Testis (tissue), 3 donors: ENCODE measurements around the gene MOB3B. TPM values are rescaled to one million over a fixed set of nuclear protein-coding genes. Genes with fewer than 3 reads are reported as not detected.
A peak's percentile ranks its signal among the peaks of the same experiment; 100 is the strongest.

ENCODE experiments used
- DNase-seq: peaks from one replicate; pipeline ENCODE4 v3.0.0-alpha.2; 2019
- H3K27ac ChIP-seq, 2 donors: fragments of 200-600 bp; sonication (generic); one replicate each; pipeline ENCODE4 v1.5.1; 2019
- H3K27me3 ChIP-seq: fragments of 200-600 bp; sonication (generic); one replicate; pipeline ENCODE4 v1.5.1; 2019
- H3K36me3 ChIP-seq: fragments of 200-600 bp; sonication (generic); one replicate; pipeline ENCODE4 v1.5.1; 2017; ENCODE audit warnings: low read depth; ENCODE audit errors: missing control alignments
- H3K4me1 ChIP-seq: fragments of 200-600 bp; sonication (generic); one replicate; pipeline ENCODE4 v1.5.1; 2019
- H3K4me3 ChIP-seq, 2 donors: fragments of 200-600 bp; sonication (generic); one replicate each; pipeline ENCODE4 v1.5.1; 2017 to 2019
- H3K9me3 ChIP-seq: fragments of 200-600 bp; sonication (generic); one replicate; pipeline ENCODE4 v1.5.1; 2017
- CTCF ChIP-seq, 3 experiments: fragments of 450-650 bp in 2 of 3; fragments of 200-600 bp in 1 of 3; sonication (generic) in 1 of 3; IDR thresholded peaks; one replicate each; pipeline ENCODE4 v1.5.1; 2016 to 2019; ENCODE audit warnings: antibody characterized with exemption in 3 of 3, mild to moderate bottlenecking in 2 of 3, moderate library complexity in 1 of 3
- POLR2A ChIP-seq: fragments of 450-650 bp; IDR thresholded peaks from one replicate; pipeline ENCODE4 v1.6.1; 2017; ENCODE audit warnings: antibody characterized with exemption, mild to moderate bottlenecking, moderate library complexity
- WGBS, 2 donors: methylation state at CpG; one replicate each; pipeline ENCODE4 v1.1.5; 2018; 5-methylcytosine and 5-hydroxymethylcytosine counted together
- intact Hi-C: fragments of 100-400 bp; cut with DNase I; formaldehyde crosslinking; loops from one replicate; pipeline ENCODE4 v1.15.1; 2023; ENCODE audit warnings: low total_unique reads
- polyA plus RNA-seq: library from polyadenylated mRNA; stranded (reverse); fragments of 350-450 nt; fragmentation: Illumina TruSeq; extraction: RNeasy Lipid Tissue Mini Kit (QIAGEN cat#74804); gene quantifications from one replicate; pipeline ENCODE4 v1.2.3, GENCODE V29; 2014; ENCODE audit warnings: low read depth, low replicate concordance; ENCODE audit not compliant: insufficient read depth
- total RNA-seq, 2 donors: library from RNA; depleted of rRNA; stranded (reverse); fragments of >200 nt; gene quantifications; one replicate each; pipeline ENCODE4 v1.2.3, GENCODE V29; 2016

Gene MOB3B
- total and polyA plus RNA-seq, 3 donors from 2014 or later, result 9.1 to 23.2 (median 17.5) TPM

GRCh38 chr9:27462846-27463245 is 66.8 kb downstream of the MOB3B start:
- Histone ChIP-seq H3K4me3 (no peak overlapping the region), H3K36me3 (no peaks in the 10 kb centered on the region), H3K27me3 (no peaks in the 10 kb centered on the region), H3K9me3 (no peaks in the 10 kb centered on the region), H3K27ac (peak overlapping the region in 1 of 2 donors; percentile 32), H3K4me1 (peaks cover 15% of the 10 kb centered on the region)
- DNase-seq, result no peak
- TF ChIP-seq POLR2A (no peak), CTCF (IDR thresholded peaks at IDR 0.05) (no peak)
- WGBS, 2 donors, result 86% methylated on average over 2 of the region's 2 CpGs
- intact Hi-C loops, result no loop called here

- 55 to 73% methylated on average over 2 of the region's 2 CpGs for WGBS, 2 donors
- no peaks in the 10 kb centered on the region for H3K27me3 ChIP-seq
- peak overlapping the region; percentile 27 to 32 for H3K27ac ChIP-seq
- H3K9me3 ChIP-seq, result no peaks in the 10 kb centered on the region
- no peak overlapping the region for H3K4me3 ChIP-seq
- H3K36me3 ChIP-seq, result no peaks in the 10 kb centered on the region
- TF ChIP-seq CTCF (IDR thresholded peaks at IDR 0.05) (no peak), POLR2A (no peak)
- H3K4me1 ChIP-seq, result peaks cover 20% of the 10 kb centered on the region
- DNase-seq, result no peak
- intact Hi-C loops, result no loop called here
These were observed 67.2 kb downstream of the MOB3B start for GRCh38 chr9:27462434-27462833.

- Histone ChIP-seq H3K9me3 (no peaks in the 10 kb centered on the region), H3K4me1 (peaks cover 25% of the 10 kb centered on the region), H3K36me3 (no peaks in the 10 kb centered on the region), H3K27ac (peak overlapping the region; percentile 37 to 51), H3K4me3 (no peak overlapping the region), H3K27me3 (no peaks in the 10 kb centered on the region)
- no peak for TF ChIP-seq POLR2A
- intact Hi-C loops, result no loop called here
- no peak for DNase-seq
- WGBS, 2 donors, result 54 to 70% methylated on average over 5 of the region's 5 CpGs
These were observed 69.2 kb downstream of the MOB3B start for GRCh38 chr9:27460226-27461023.

GRCh38 chr9:27457445-27457844 is 72.2 kb downstream of the MOB3B start:
- no peaks in the 10 kb centered on the region for H3K36me3 ChIP-seq
- no peaks in the 10 kb centered on the region for H3K9me3 ChIP-seq
- no peak for TF ChIP-seq POLR2A
- no peak for TF ChIP-seq CTCF (IDR thresholded peaks at IDR 0.05)
- peak; percentile 31 for DNase-seq
- intact Hi-C loops, result no loop called here
- WGBS, 2 donors, result 61 to 79% methylated on average over 4 of the region's 4 CpGs
- H3K27ac ChIP-seq, result peak overlapping the region in 1 of 2 donors; percentile 9
- H3K4me1 ChIP-seq, result peaks cover 25% of the 10 kb centered on the region
- H3K4me3 ChIP-seq, result no peak overlapping the region
- H3K27me3 ChIP-seq, result no peaks in the 10 kb centered on the region

GRCh38 chr9:27453860-27454553 is 75.6 kb downstream of the MOB3B start:
- intact Hi-C loops, result no loop called here
- TF ChIP-seq CTCF (IDR thresholded peaks at IDR 0.05), result no peak
- TF ChIP-seq POLR2A, result no peak
- Histone ChIP-seq H3K4me1 (peaks cover 11% of the 10 kb centered on the region), H3K4me3 (no peak overlapping the region), H3K9me3 (no peaks in the 10 kb centered on the region), H3K27me3 (no peaks in the 10 kb centered on the region), H3K36me3 (no peaks in the 10 kb centered on the region), H3K27ac (no peak overlapping the region)
- DNase-seq, result no peak
- WGBS, 2 donors, result 91 to 94% methylated on average over 6 of the region's 6 CpGs
